Thoracic aorta (tissue), 2 donors: ENCODE data around the gene PGAM2. TPM values are rescaled to one million over a fixed set of nuclear protein-coding genes. Genes with fewer than 3 reads are reported as not detected.

Experiments
- ATAC-seq: fragments of 150-250 bp; one replicate; pipeline ENCODE4 v1.8.0; 2017; ENCODE audit warnings: low read depth; ENCODE audit not compliant: insufficient number of reproducible peaks, low FRiP score
- DNase-seq: peaks from one replicate; pipeline ENCODE4 v3.0.0-alpha.2; 2020; ENCODE audit warnings: low spot score
- H3K27ac ChIP-seq, 2 donors: fragments of 200-600 bp; sonication (generic); 1 replicate in 1 of 2; 2 replicates in 1 of 2; pipeline ENCODE4 v1.5.1; 2016; ENCODE audit warnings: mild to moderate bottlenecking in 2 of 2, moderate library complexity in 2 of 2
- H3K27me3 ChIP-seq: fragments of 200-600 bp; sonication (generic); replicated peaks from 2 replicates; pipeline ENCODE4 v1.6.0; 2016; ENCODE audit warnings: mild to moderate bottlenecking; ENCODE audit not compliant: insufficient read depth
- H3K36me3 ChIP-seq: fragments of 200-600 bp; sonication (generic); one replicate; pipeline ENCODE4 v1.5.1; 2016
- H3K4me1 ChIP-seq, 2 donors: fragments of 200-600 bp; sonication (generic); 1 replicate in 1 of 2; 2 replicates in 1 of 2; pipeline versions ENCODE4 v1.5.1 to v1.6.0; 2016; ENCODE audit warnings: low read depth in 2 of 2, mild to moderate bottlenecking in 1 of 2; ENCODE audit not compliant: control insufficient read depth in 1 of 2
- H3K4me3 ChIP-seq: fragments of 200-600 bp; sonication (generic); 2 replicates; pipeline ENCODE4 v1.5.1; 2016; ENCODE audit warnings: mild to moderate bottlenecking
- H3K9me3 ChIP-seq: fragments of 200-600 bp; sonication (generic); 2 replicates; pipeline ENCODE4 v1.5.1; 2016
- total RNA-seq, 2 donors: library from RNA; depleted of rRNA; stranded (reverse); fragments of >200 nt; gene quantifications; one replicate each; pipeline versions ENCODE4 v1.1.0 to v1.2.3, GENCODE V29; 2016
- TF ChIP-seq, protein P1 (sequence below): fragments of 200-600 bp; sonication (generic); IDR thresholded peaks from one replicate; pipeline ENCODE4 v1.5.1; 2019; ENCODE audit warnings: antibody characterized with exemption

PGAM2 gene
- total RNA-seq, 2 donors from 2014 or later: 1.8 to 9.5 TPM

DNA sequence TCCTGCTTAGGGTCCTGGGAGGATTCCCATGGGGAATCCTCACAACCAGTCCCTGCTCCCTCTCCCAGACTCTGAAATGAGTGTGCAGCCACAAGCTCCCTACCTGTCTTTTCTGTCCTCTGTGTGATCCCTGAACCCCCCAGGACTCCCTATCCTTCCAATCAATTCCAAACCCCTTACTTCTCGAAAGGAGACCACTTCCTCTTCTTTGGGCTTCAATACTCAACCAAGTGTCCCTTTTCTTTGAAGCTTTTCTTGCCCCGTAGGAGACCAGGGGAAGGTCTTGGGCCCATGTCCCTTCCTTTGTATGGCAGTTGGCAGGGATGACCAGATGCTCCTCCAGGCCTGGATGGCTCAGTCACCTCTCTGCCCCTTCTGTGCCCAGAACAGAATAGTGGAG, 40.5 kb upstream of the PGAM2 start:
- no peaks in the 10 kb centered on the region for H3K9me3 ChIP-seq
- peak overlapping the region; percentile 99 to 100 for H3K27ac ChIP-seq
- no peak for ATAC-seq
- TF ChIP-seq, protein P1, sequence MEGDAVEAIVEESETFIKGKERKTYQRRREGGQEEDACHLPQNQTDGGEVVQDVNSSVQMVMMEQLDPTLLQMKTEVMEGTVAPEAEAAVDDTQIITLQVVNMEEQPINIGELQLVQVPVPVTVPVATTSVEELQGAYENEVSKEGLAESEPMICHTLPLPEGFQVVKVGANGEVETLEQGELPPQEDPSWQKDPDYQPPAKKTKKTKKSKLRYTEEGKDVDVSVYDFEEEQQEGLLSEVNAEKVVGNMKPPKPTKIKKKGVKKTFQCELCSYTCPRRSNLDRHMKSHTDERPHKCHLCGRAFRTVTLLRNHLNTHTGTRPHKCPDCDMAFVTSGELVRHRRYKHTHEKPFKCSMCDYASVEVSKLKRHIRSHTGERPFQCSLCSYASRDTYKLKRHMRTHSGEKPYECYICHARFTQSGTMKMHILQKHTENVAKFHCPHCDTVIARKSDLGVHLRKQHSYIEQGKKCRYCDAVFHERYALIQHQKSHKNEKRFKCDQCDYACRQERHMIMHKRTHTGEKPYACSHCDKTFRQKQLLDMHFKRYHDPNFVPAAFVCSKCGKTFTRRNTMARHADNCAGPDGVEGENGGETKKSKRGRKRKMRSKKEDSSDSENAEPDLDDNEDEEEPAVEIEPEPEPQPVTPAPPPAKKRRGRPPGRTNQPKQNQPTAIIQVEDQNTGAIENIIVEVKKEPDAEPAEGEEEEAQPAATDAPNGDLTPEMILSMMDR: no peak
- H3K4me3 ChIP-seq: peak overlapping the region; percentile 78
- peaks cover 34% of the 10 kb centered on the region for H3K36me3 ChIP-seq
- H3K4me1 ChIP-seq: peaks cover 47 to 84% of the 10 kb centered on the region in 2 donors
- no peaks in the 10 kb centered on the region for H3K27me3 ChIP-seq
- DNase-seq: no peak

DNA sequence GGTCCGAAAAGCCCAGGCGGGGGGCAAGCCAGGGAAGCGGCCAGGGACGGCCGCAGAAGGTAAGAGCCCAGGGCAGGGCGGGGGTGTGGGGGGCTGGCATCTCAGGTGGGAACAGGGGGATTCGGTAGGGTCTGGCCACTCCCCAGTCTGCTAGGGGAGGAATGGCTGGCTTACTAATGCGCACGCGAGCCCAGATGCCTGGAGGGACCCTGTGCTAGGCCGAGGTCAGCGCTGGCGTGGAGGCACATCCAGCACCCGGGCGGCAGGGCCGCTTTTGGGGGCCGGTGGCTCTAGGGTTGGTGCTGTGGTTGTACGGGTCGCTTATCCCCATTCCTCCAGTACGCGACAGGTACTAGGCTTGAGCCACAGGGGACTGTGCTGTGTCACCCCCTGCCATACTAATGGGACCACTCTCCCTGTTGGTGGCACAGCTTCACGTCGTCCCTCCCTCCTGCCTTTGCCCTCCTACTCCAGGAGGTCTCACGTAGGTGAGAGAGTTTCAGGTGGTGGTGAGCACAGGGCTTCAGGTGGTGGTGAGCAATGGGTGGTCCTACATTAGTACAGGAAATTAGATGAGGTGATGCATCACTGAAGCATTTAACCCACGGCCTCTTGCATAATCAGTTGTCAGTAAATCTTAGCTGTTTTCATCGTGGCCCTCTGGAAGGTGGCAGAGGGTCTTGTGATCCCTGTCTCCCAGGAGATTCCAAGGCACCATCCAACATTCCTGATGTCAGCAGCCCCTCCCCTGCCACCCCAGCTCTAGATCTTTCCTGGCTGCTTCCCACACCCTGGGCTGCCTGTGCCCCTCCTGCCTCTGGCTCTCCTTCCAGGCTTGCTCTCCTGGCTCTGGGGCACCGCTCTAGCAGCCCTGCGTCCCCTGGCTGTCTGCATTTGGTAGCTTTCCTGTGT, 39.7 kb upstream of the PGAM2 start:
- Histone ChIP-seq H3K9me3 (no peaks in the 10 kb centered on the region), H3K27me3 (no peaks in the 10 kb centered on the region), H3K4me1 (peaks cover 47 to 84% of the 10 kb centered on the region in 2 donors), H3K27ac (peak overlapping the region; percentile 99 to 100), H3K4me3 (peak overlapping the region; percentile 78), H3K36me3 (peaks cover 27% of the 10 kb centered on the region)
- TF ChIP-seq, protein P1: no peak
- DNase-seq (no peak), ATAC-seq (peak; percentile 21)

DNA sequence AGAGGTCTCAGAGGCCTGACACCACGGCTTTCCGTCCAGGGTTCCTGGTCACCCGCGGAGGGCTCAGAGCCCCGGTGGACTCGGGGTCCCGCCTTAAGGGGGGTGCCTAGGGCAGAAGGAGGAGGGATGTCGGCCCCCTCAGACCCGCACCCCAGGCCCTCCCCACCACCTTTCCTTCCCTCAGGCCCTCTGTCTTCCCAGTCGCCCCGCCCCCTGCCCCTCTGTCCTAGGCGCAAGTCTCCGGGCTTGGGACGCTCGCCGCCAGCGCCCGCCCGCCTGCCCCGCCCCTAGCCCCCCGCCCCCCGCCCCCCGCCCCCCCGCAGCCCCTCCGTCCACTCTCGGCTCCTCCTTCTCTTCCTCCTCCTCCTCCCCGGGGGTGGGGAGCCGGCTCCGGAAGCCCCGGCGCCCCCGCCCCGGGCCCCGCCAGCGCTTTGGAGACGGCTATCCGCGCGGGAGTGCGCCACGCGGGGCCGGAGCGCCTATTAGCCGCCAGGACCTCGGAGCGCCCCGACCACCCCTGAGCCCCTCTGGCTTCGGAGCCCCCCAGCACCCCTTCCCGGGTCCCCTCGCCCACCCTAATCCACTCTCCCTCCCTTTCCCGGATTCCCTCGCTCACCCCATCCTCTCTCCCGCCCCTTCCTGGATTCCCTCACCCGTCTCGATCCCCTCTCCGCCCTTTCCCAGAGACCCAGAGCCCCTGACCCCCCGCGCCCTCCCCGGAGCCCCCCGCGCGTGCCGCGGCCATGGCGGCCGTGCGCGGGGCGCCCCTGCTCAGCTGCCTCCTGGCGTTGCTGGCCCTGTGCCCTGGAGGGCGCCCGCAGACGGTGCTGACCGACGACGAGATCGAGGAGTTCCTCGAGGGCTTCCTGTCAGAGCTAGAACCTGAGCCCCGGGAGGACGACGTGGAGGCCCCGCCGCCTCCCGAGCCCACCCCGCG, 38.8 kb upstream of the PGAM2 start, which contains the start of gene AEBP1:
Gene AEBP1, plus strand, starts transcription at position 423 of the 937 bp plus-strand sequence. Its CDS starts 321 bp downstream, at position 744.
- ATAC-seq: no peak
- Histone ChIP-seq H3K9me3 (no peaks in the 10 kb centered on the region), H3K4me1 (peaks cover 50 to 84% of the 10 kb centered on the region in 2 donors), H3K27me3 (no peaks in the 10 kb centered on the region), H3K36me3 (peaks cover 18% of the 10 kb centered on the region), H3K4me3 (peak within 1 kb of the TSS; percentile 78), H3K27ac (peak within 1 kb of the TSS; percentile 99 to 100)
- TF ChIP-seq, protein P1: no peak
- DNase-seq: no peak

DNA sequence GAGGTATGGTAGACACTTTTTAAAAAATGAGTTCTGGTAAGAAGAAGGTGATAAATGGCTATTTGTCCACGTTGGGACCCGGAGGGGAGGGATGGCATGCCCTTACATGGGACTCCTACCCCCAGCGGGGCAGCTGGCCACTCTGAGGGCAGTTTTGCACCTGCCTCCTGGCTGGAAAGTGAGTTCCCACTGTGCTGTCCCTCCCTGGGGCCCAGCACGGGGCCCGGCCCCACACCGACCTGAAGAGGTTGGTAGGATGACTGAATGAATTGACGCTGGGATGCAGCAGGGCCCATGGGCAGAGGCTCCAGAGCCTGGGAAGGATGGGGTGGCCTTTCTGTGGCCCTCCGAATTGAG, 38.2 kb upstream of the PGAM2 start:
- Histone ChIP-seq H3K36me3 (peaks cover 11% of the 10 kb centered on the region), H3K27ac (peak overlapping the region; percentile 96 to 100), H3K9me3 (no peaks in the 10 kb centered on the region), H3K27me3 (no peaks in the 10 kb centered on the region), H3K4me1 (peaks cover 45 to 79% of the 10 kb centered on the region in 2 donors), H3K4me3 (peak overlapping the region; percentile 78)
- no peak for DNase-seq
- TF ChIP-seq, protein P1: no peak
- ATAC-seq: no peak
